ENCODE measurements around the gene NBPF8.
"Not testable (repeated sequence)": the region's sequence is repeated elsewhere in the genome, so short reads cannot be mapped to it uniquely, and the experiment has no call there.

DNA sequence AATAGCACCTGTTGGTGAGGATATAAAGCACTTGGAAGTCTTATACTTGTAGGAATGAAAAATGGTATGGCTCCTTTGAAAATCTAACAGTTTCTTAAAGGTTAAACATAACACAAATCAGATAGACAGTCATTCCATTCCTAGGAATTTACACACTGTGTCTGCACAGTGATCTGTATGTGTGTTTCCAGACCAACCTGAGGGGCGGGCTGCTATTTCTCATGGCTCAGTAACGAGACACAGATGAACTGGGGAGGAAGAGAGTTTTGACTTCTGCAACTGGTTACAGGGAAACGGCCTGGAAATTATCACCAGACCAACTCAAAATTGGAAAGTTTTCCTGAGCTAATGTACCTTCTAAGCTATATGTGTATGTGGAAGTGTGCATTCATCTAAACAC lies 16.8 kb downstream of the NBPF8 start:
- not testable (repeated sequence) for TF ChIP-seq POLR2AphosphoS5, POLR2A, EP300 (IDR thresholded peaks at IDR 0.05)
- TF ChIP-seq, protein P1, sequence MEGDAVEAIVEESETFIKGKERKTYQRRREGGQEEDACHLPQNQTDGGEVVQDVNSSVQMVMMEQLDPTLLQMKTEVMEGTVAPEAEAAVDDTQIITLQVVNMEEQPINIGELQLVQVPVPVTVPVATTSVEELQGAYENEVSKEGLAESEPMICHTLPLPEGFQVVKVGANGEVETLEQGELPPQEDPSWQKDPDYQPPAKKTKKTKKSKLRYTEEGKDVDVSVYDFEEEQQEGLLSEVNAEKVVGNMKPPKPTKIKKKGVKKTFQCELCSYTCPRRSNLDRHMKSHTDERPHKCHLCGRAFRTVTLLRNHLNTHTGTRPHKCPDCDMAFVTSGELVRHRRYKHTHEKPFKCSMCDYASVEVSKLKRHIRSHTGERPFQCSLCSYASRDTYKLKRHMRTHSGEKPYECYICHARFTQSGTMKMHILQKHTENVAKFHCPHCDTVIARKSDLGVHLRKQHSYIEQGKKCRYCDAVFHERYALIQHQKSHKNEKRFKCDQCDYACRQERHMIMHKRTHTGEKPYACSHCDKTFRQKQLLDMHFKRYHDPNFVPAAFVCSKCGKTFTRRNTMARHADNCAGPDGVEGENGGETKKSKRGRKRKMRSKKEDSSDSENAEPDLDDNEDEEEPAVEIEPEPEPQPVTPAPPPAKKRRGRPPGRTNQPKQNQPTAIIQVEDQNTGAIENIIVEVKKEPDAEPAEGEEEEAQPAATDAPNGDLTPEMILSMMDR (IDR thresholded peaks at IDR 0.05), result not testable (repeated sequence)
